Left renal pelvis (tissue), 4 donors: Measurements from ENCODE around the gene PRDM16. TPM values are rescaled to one million over a fixed set of nuclear protein-coding genes. Genes with fewer than 3 reads are reported as not detected.

ENCODE experiments used
- DNase-seq, 4 donors: peaks; one replicate each; pipeline ENCODE4 v3.0.0-alpha.2; 2013; ENCODE audit warnings: low read depth in 4 of 4, low spot score in 3 of 4
- polyA plus RNA-seq, 4 donors: library from polyadenylated mRNA; unstranded; fragments of 120-200 nt; gene quantifications; one replicate each; pipeline ENCODE4 v1.2.1, GENCODE V29; 2013; ENCODE audit not compliant: insufficient read length in 4 of 4

The PRDM16 gene
- polyA plus RNA-seq, 4 donors: 1.1 to 11.1 (median 6.8) TPM

- no peak for DNase-seq
Observed at GRCh38 chr1:3065797-3066196, 3.2 kb upstream of the PRDM16 start.

DNA sequence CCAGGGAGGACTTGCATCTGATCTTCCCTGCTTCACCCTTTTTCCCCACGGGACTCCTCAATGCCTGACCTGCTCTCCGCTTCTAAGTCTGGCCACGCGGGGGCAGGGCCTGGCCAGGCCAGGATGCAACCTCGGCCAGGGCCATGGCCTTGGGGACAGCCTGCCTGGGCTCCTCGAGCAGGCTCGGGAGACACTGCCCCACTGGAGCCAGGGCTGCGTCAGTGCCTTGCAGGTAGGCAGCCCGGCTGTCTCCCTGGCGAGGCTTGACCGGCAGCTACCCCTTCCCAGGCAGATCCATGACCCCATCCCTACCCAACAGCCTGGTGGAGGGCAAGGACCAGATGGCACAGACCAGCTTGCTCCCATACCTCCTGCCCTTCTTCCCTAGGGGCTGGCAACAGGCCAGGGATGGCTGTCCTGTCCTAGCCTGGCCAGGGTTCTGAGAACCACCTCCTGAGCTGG lies 2.7 kb upstream of the PRDM16 start:
- DNase-seq: no peak

DNA sequence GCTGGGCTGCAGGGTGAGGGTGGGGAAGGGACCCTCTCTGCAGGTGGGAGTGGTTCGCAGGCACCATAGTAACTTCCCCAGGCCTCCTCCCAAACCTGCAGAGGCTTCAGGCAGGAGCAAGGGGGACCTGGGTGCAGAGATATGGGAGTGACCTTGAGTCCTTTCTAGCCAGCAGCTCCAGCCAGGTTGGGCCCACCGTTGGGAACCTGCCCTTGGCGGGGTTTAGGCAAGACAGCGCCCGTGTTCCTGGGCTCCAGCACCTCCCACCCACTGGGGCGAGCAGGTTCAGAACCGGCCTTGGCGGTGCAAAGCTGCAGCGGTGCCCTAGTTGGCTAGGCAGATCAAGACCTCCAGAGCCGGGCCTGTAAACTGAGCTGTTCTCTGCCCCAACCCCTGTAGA lies 2.2 kb upstream of the PRDM16 start:
- DNase-seq: no peak

DNA sequence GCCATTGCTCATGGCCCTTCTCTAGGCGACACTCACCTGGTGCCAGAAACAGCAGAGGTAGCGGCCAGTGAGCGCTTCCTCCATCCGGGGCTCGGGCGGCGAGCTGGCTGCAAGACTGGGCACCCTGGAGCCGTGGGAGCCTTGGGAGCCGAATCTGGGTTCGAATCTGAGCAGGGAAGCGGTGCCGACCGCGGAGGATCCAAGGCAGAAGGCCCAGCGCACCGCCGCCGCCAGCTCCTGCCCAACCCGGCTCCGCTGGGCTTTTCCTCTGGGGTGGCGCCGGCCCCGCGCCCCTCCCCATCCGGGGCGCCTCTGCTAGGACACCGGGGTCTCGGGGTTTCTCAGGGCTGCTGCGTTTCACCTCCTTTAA lies 1.7 kb upstream of the PRDM16 start:
- no peak for DNase-seq

GRCh38 chr1:3067671-3068563 lies 1.1 kb upstream of the PRDM16 start:
- DNase-seq: no peak

DNA sequence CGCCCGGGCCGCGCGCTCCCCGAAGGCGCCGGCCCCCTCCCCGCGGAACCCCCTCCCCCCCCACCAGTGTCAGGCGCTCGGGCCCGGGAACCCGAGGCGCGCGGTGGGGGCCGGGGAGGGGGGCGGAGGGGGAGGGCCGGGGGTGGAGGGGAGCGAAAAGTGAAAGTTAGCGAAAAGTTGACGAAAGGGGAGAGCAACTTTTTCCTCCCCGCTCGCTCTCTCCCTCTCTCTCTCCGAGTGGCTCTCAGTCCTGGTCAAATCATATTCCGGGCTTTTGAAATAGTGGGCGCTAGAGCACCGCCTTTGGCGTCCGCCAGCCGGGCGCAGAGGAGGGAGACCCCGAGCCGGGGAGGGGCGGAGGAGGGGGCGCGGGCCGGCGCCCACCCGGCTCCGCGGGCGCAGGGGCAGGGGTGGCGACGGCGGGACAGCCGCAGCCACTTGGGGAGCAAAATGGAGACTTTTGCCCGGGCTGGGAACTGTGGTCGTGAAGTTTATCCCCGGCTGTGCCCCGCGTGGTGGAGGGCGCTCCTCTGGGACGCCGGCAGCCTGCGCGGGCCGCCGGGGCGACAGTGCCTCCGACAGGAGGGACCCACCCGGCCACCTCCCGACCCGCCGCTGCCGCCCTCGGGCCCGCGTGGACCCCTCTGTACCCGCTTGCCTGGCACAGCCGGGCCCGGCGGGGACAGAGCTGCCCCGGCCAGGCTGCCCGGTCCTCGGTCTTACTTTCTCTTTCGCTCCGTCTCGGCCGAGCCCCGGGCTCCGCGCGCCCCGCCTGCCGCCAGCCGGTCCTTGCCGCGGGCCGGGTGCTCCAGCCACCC lies 697 bp downstream of the PRDM16 start:
- DNase-seq: peak in 2 of 4 donors; percentile 59 to 70

DNA sequence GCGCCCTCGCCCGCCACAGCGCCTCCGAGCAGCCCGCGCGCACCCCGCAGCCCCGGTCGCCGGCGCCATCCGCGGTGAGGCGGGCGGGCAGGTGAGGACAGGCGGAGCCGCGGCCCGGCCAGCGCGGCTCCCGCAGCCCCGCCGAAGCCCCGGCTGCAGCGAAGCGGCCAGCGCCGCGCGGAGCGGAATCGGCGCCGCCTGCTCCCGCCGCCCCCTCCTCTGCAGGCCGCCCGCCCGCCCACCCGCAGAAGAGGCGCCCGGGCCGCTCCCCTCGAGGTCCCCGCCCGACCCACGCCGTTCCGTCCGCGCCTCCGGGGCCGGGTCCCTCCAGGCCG lies 1.3 kb downstream of the PRDM16 start:
- DNase-seq: no peak

DNA sequence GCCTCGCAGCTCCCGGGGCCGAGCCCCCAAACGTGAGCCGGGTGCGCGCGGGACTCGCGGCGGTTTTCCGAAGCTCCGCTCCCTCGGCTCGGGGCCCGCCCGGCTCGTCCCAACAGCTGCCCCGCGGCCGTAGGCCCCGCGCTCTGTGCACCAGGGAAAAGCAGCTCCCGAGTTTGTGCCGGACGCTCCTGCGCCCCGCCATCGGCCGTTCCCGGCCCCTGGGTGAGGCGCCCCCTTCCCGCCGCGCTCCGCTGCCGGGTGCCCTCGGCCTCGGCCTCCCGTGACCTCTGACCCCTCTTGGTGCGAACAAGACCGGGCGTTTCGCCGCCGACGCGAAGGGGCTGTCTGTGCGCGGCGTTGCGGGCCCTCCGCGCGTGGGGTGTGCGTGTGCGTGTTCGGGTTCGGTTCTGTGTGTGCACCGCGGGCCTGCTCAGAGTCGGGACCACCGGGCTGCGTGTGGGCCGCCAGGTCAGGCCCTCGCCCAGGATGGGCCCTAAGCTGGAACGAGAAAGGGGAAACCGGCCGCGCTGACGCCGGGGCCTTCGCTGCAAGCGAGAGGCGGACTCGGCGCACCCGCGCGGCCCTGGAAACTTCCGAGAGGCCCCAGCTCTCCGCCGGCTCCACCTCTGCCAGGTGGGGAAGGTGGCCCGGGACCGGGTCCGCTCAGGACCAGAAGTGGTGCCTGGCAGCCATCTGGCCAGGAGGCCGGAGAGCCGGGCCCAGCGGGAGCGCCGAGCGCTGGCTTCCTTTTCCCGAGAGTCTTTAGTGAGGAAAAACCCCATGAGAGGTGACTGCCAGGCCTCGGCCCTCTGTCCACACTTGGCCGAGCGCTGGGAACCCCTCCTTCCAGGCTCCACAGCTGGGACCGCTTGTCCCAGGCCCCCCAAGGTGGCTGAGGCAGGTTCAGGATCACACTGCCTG lies 1.9 kb downstream of the PRDM16 start:
- DNase-seq: no peak

- DNase-seq: no peak
Observed at GRCh38 chr1:3071565-3072390, 2.8 kb downstream of the PRDM16 start.

- DNase-seq: no peak
Observed at GRCh38 chr1:3072391-3073185, 3.6 kb downstream of the PRDM16 start.

DNA sequence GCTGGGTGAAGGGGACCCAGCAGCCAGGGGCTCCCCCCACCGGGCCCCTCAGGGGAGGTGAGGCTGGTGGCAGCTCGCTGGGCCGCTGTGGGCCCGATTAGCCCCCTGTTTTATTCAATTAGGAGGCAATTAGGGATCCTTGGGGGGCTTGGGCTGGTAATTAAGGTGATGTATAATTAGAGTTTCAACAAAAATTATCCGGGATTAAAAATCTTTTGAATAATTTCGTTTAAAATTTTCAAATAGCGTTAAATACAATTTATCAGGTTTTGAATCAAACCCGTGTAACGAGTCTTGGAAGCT lies 4.1 kb downstream of the PRDM16 start:
- no peak for DNase-seq

- DNase-seq: no peak
Observed at GRCh38 chr1:3073489-3074296, 4.7 kb downstream of the PRDM16 start.

DNA sequence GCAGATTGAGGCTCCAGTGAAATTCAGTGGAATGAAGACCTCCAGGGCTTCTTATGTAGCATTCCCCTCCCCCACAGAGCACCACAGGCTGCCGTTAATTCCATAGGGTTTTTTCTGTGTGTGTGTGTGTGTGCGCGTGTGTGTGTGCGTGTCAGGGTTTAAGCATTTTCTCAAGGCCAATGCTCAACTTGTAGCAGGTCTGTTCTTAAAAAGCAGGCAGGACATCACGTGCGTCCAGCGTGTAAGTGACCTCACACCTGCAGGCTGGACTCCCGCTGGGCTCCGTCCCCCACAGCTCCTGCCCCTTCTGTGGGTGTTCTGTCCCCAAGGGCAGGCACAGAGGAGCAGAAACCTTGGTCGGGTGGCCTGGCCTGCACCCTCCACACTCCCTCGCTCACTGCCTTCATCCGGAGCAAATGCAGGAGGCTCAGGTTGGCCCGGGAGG lies 5.3 kb downstream of the PRDM16 start:
- no peak for DNase-seq

- DNase-seq: no peak
Observed at GRCh38 chr1:3074800-3075199, 5.8 kb downstream of the PRDM16 start.

- no peak for DNase-seq
Observed at GRCh38 chr1:3075666-3076362, 6.8 kb downstream of the PRDM16 start.

DNA sequence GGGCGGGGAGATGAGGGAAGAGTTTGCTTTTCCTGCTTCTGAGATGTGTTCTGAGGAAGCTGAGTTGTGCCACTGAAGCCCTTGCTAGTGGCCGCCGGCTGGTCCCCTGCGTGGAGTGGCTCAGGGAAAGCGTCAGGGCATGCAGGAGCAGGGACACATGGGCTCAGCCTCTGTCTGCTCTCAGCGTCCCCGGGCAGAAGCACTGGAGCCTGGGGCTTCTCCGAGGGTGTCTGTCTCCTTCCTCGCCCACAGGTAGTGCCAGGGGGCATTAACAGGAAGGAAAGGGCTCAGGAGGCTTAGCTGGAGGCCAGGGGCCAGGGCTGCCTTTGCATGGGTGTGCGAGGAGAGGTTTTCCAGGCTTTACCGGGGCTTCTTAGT lies 7.3 kb downstream of the PRDM16 start:
- no peak for DNase-seq

DNA sequence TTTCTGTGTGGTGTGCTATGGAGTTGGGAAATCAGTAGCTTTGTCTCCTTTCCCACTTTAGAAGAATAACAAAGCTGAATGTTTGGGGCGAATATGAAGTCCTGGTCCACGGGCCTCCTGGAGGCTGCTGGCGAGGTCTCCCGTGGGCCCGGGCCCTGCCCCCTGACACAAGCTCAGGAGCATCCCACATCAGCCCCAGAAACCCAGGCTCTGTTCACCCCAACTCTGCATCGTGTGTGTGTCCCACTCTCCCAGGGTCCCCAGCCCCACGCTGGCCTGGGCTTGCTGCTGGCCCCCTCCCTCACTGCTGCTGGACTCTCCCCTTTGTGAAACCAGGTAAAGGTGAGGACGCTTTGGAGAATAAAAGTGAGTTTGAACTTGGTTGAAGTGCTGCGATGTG lies 8.1 kb downstream of the PRDM16 start:
- no peak for DNase-seq

DNA sequence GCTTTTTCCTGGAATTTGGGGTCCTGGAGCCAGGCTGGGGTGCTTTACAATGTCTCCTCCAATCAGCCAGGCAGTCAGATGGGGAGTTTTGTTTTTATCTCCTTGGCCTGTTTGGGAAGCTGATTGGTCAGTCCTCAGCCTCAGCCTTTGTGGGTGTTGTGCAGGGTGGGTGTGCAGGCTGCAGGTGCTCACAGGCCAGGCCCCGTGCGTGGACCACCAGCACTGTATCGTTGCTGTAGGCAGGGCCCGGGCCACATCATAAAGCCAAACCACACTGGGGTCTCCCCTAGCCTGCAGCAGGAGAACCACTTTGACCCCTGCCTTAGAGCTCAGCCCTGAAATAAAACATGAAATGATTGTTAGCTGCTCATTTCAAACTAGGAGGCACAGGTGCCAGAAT lies 8.6 kb downstream of the PRDM16 start:
- DNase-seq: no peak
